Mesothelial cell of epicardium (in vitro differentiated cells): Measurements from ENCODE around the gene ANO1. TPM values are rescaled to one million over a fixed set of nuclear protein-coding genes. Genes with fewer than 3 reads are reported as not detected.

ENCODE experiments used
- DNase-seq, 2 experiments: peaks; one replicate each; pipeline ENCODE4 v3.0.0; 2021; ENCODE audit warnings: low spot score in 2 of 2; ENCODE audit not compliant: unreplicated experiment in 2 of 2
- H3K27ac Mint-ChIP-seq: 2 replicates; pipeline ENCODE4 v1.8.0; 2021; ENCODE audit warnings: mixed read lengths
- H3K27me3 Mint-ChIP-seq: 2 replicates; pipeline ENCODE4 v1.8.0; 2021; ENCODE audit warnings: low read depth, mixed read lengths
- H3K36me3 Mint-ChIP-seq: 2 replicates; pipeline ENCODE4 v1.8.0; 2021; ENCODE audit warnings: mixed read lengths
- H3K4me1 Mint-ChIP-seq: 2 replicates; pipeline ENCODE4 v1.8.0; 2021; ENCODE audit warnings: mixed read lengths
- H3K4me3 Mint-ChIP-seq: 2 replicates; pipeline ENCODE4 v1.8.0; 2021; ENCODE audit warnings: mild to moderate bottlenecking, moderate library complexity, mixed read lengths
- H3K9me3 Mint-ChIP-seq: 2 replicates; pipeline ENCODE4 v1.8.0; 2021; ENCODE audit warnings: mixed read lengths
- total RNA-seq: library from RNA; stranded (reverse); gene quantifications from 3 replicates; pipeline ENCODE4 v1.2.1, GENCODE V29; 2021
- TF ChIP-seq, protein P1 (sequence below): fragments of 200-600 bp; sonication (generic); IDR thresholded peaks from one replicate; pipeline ENCODE4 v1.5.0; 2021; ENCODE audit warnings: antibody characterized with exemption; ENCODE audit not compliant: unreplicated experiment

The ANO1 gene
- total RNA-seq, 1 donor from 2014 or later, result 37.2 TPM

DNA sequence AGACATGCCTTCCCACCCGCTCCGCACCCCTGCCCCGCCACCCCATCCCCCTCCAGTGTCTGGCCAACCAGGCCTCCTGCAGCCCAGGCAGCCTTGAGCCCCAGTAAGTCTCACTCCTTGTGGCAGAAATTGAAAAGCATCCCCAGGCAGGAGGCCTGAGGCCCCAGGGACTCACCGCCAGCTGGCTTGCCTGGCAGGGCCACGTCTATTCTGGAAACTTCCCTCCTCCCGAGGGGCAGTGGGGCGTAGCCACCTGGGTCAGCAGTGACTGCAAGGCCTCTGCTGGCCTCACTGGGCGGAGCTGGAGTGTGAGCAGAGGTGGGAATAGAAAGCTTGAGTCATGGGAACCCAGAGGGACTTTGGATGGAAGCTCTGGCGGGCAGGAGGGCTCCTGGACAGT, 26.3 kb downstream of the ANO1 start:
- H3K9me3 Mint-ChIP-seq, result no peaks in the 10 kb centered on the region
- no peaks in the 10 kb centered on the region for H3K36me3 Mint-ChIP-seq
- no peak overlapping the region for H3K27ac Mint-ChIP-seq
- TF ChIP-seq, protein P1, sequence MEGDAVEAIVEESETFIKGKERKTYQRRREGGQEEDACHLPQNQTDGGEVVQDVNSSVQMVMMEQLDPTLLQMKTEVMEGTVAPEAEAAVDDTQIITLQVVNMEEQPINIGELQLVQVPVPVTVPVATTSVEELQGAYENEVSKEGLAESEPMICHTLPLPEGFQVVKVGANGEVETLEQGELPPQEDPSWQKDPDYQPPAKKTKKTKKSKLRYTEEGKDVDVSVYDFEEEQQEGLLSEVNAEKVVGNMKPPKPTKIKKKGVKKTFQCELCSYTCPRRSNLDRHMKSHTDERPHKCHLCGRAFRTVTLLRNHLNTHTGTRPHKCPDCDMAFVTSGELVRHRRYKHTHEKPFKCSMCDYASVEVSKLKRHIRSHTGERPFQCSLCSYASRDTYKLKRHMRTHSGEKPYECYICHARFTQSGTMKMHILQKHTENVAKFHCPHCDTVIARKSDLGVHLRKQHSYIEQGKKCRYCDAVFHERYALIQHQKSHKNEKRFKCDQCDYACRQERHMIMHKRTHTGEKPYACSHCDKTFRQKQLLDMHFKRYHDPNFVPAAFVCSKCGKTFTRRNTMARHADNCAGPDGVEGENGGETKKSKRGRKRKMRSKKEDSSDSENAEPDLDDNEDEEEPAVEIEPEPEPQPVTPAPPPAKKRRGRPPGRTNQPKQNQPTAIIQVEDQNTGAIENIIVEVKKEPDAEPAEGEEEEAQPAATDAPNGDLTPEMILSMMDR, result no peak
- peaks cover 43% of the 10 kb centered on the region for H3K4me1 Mint-ChIP-seq
- H3K4me3 Mint-ChIP-seq, result no peak overlapping the region
- H3K27me3 Mint-ChIP-seq, result peaks cover 2% of the 10 kb centered on the region
- DNase-seq, result no peak

DNA sequence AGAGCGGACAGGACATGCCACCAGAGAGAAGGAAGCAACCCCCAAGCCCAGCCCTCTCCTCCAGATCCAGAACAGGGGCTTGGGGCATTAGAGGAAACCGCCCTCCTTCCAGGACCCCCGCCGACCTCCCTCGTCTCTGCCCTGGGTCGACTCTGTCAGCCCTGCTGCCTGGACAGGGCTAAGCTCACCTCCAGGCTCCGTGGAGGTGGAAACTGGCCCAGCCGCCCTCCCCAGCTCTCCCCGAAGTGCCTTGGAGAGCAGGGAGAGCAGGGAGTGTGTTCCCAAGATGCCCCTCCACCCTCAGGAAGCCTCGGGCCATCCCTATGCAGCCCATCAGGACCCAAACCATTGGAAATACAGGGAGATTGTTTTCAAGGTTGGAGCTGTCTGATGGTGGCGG, 26.8 kb downstream of the ANO1 start:
- no peak overlapping the region for H3K27ac Mint-ChIP-seq
- TF ChIP-seq, protein P1, result no peak
- no peak for DNase-seq
- no peaks in the 10 kb centered on the region for H3K36me3 Mint-ChIP-seq
- peaks cover 38% of the 10 kb centered on the region for H3K4me1 Mint-ChIP-seq
- no peaks in the 10 kb centered on the region for H3K9me3 Mint-ChIP-seq
- no peak overlapping the region for H3K4me3 Mint-ChIP-seq
- peaks cover 2% of the 10 kb centered on the region for H3K27me3 Mint-ChIP-seq

DNA sequence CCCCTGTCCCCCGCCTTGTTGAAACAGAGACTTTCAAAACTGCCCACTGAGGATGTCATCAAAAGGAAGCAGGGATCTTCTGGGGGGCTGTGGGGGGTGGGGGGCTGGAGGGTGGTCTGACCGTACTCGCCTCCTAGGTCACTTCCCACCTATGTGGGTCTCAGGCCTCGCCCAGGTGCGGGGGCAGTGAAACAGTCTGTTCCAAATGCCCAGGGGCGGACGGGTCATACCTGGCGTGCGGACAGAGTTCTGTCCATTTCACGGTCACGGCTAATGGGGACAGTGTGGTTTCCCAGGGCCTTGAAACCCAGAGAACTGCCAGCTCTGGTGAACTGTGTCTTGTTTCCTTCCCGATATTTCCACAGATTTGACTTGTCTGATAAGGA, 27.2 kb downstream of the ANO1 start:
- H3K27ac Mint-ChIP-seq, result peak overlapping the region; percentile 21
- DNase-seq, result no peak
- TF ChIP-seq, protein P1, result no peak
- no peak overlapping the region for H3K4me3 Mint-ChIP-seq
- H3K27me3 Mint-ChIP-seq, result peaks cover 2% of the 10 kb centered on the region
- H3K4me1 Mint-ChIP-seq, result peaks cover 34% of the 10 kb centered on the region
- no peaks in the 10 kb centered on the region for H3K36me3 Mint-ChIP-seq
- H3K9me3 Mint-ChIP-seq, result no peaks in the 10 kb centered on the region

DNA sequence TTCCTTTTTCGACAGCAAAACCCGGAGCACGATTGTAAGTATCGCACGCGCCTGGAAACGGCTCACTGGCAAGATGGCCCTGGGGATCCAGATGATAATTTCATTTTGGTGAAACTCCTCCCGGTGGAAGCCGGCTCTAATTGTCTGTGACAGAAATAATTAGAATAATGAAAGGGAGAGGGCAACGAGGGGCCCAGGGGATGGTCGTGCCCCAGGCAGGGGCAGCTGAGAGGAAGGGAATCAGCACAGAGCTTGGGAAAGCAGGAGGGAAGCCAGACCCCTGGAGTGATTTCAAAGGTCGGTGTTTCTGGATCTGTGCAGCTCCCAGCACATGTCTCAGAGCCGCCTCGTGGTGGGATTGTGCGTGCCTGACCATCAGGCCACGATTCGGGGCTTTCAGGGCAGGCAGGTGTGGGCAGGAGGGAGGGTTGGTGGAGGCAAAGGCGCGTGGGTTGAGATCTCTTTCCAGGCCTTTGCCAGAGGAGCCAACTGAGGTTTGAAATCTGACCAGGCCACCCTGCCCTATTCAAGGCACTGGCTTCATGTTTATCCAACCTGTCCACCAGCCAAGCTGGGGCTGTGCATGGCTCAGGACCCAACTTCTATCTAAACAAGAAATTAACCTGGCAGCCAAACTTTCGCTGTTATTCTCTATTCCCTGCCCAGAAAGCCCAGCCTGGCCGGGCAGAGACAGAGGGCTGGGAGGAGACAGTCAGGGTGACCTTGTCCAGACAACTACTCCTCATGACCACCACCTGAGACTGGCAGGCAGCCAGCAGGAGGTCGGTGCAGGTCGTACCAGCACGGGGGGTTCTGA, 27.8 kb downstream of the ANO1 start:
- TF ChIP-seq, protein P1, result no peak
- Mint-ChIP-seq H3K4me3 (no peak overlapping the region), H3K27me3 (peaks cover 2% of the 10 kb centered on the region), H3K27ac (peak overlapping the region; percentile 21), H3K4me1 (peaks cover 32% of the 10 kb centered on the region), H3K9me3 (no peaks in the 10 kb centered on the region), H3K36me3 (no peaks in the 10 kb centered on the region)
- DNase-seq, result no peak

DNA sequence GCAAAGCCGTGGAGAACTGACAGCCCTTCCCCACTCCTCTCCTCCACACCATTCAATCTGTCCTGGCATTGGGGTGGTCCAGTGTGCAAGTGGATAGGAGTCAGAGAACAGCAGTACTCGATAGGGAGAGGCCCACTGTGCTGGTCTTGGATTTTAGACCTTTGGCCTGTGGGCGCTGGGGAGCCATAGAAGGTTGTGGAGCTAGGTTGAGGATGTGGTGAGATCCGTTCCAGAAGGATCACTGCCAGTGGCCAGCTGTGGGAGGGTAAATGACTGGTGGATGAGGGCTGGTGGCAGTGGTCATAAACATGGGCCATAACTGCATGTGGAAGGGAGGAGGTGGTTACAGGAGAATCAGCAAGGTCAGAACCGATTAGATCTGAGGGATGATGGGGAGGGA, 28.6 kb downstream of the ANO1 start:
- Mint-ChIP-seq H3K36me3 (no peaks in the 10 kb centered on the region), H3K4me3 (no peak overlapping the region), H3K27me3 (peaks cover 2% of the 10 kb centered on the region), H3K4me1 (peaks cover 40% of the 10 kb centered on the region), H3K9me3 (no peaks in the 10 kb centered on the region), H3K27ac (no peak overlapping the region)
- TF ChIP-seq, protein P1, result no peak
- no peak for DNase-seq
